Neural cell (in vitro differentiated cells): Measurements from ENCODE around the gene ZFPM1.

Experiments used
- CTCF ChIP-seq: fragments of 450-650 bp; IDR thresholded peaks from 2 replicates; pipeline ENCODE4 v1.5.1; 2014; ENCODE audit warnings: antibody characterized with exemption, mild to moderate bottlenecking, moderate library complexity; ENCODE audit not compliant: poor library complexity, severe bottlenecking
- EP300 ChIP-seq: fragments of 450-650 bp; conservative IDR thresholded peaks from 2 replicates; pipeline ENCODE4 v1.6.1; 2014; ENCODE audit warnings: antibody characterized with exemption, mild to moderate bottlenecking, moderate library complexity; ENCODE audit not compliant: poor library complexity, severe bottlenecking
- EZH2 ChIP-seq: fragments of 200-600, 300-800 bp; shearing (Covaris generic), sonication (generic); IDR thresholded peaks from 2 replicates; pipeline ENCODE4 v1.6.1; 2014; ENCODE audit warnings: antibody characterized with exemption, low read length, borderline replicate concordance, mild to moderate bottlenecking; ENCODE audit not compliant: insufficient read depth, poor library complexity, severe bottlenecking
- RAD21 ChIP-seq: fragments of 450-650 bp; conservative IDR thresholded peaks from 2 replicates; pipeline ENCODE4 v1.6.1; 2014; ENCODE audit warnings: antibody characterized with exemption, mild to moderate bottlenecking, moderate library complexity
- REST ChIP-seq: IDR thresholded peaks from 2 replicates; pipeline ENCODE4 v1.6.1; 2012; ENCODE audit warnings: borderline replicate concordance
- SMC3 ChIP-seq: fragments of 450-650 bp; conservative IDR thresholded peaks from 2 replicates; pipeline ENCODE4 v1.6.1; 2014; ENCODE audit warnings: antibody characterized with exemption, mild to moderate bottlenecking, moderate library complexity; ENCODE audit not compliant: poor library complexity

GRCh38 chr16:88510091-88510994 lies 57.3 kb downstream of the ZFPM1 start:
- TF ChIP-seq RAD21 (no peak), EZH2 (no peak), CTCF (no peak), SMC3 (no peak), REST (no peak), EP300 (no peak)
